Uterus (tissue), 4 donors: Measurements from ENCODE around the gene SLFN13. TPM values are rescaled to one million over a fixed set of nuclear protein-coding genes. Genes with fewer than 3 reads are reported as not detected.

Experiments
- DNase-seq, 2 donors: peaks; one replicate each; pipeline ENCODE4 v3.0.0-alpha.2; 2019 to 2020
- H3K27ac ChIP-seq, 2 donors: fragments of 200-600 bp; sonication (generic); 1 replicate in 1 of 2; 2 replicates in 1 of 2; pipeline ENCODE4 v1.5.1; 2016 to 2018
- H3K27me3 ChIP-seq, 2 donors: fragments of 200-600 bp; sonication (generic); one replicate each; pipeline ENCODE4 v1.5.1; 2018 to 2019; ENCODE audit warnings: control low read depth in 1 of 2
- H3K36me3 ChIP-seq, 2 donors: fragments of 200-600 bp; sonication (generic); one replicate each; pipeline ENCODE4 v1.5.1; 2019; ENCODE audit warnings: control low read depth in 1 of 2
- H3K4me1 ChIP-seq, 2 donors: fragments of 200-600 bp; sonication (generic); one replicate each; pipeline ENCODE4 v1.5.1; 2018 to 2019; ENCODE audit warnings: control low read depth in 1 of 2
- H3K4me3 ChIP-seq, 2 donors: fragments of 200-600 bp; sonication (generic); 1 replicate in 1 of 2; 2 replicates in 1 of 2; pipeline ENCODE4 v1.5.1; 2018 to 2019; ENCODE audit warnings: mild to moderate bottlenecking in 1 of 2
- H3K9me3 ChIP-seq, 2 donors: fragments of 200-600 bp; sonication (generic); one replicate each; pipeline ENCODE4 v1.5.1; 2019; ENCODE audit warnings: control low read depth in 1 of 2
- POLR2A ChIP-seq, 2 donors: fragments of 450-650 bp; IDR thresholded peaks; one replicate each; pipeline ENCODE4 v1.6.1; 2016; ENCODE audit warnings: antibody characterized with exemption in 2 of 2, mild to moderate bottlenecking in 1 of 2, moderate library complexity in 1 of 2
- intact Hi-C: fragments of 100-400 bp; cut with DNase I; formaldehyde crosslinking; loops from one replicate; pipeline ENCODE4 v1.15.1; 2023; ENCODE audit warnings: low total_unique reads
- total RNA-seq, 4 donors: library from RNA; depleted of rRNA in 3 of 4; stranded (reverse); fragments of >200 nt in 3 of 4; gene quantifications; one replicate each; pipeline versions ENCODE4 v1.1.0 to v1.2.4, GENCODE V29; 2014 to 2023
- TF ChIP-seq, protein P1 (sequence below), 4 experiments: fragments of 200-600 bp in 2 of 4; fragments of 450-650 bp in 2 of 4; sonication (generic) in 2 of 4; IDR thresholded peaks; one replicate each; pipeline ENCODE4 v1.5.1; 2016 to 2019; ENCODE audit warnings: antibody characterized with exemption in 4 of 4, mild to moderate bottlenecking in 2 of 4, moderate library complexity in 1 of 4
- donor health status: DM: yes; HTN: yes; CAD: no.

The SLFN13 gene
- total RNA-seq, 4 donors from 2014 or later: 0.51 to 13.7 (median 7.1) TPM

DNA sequence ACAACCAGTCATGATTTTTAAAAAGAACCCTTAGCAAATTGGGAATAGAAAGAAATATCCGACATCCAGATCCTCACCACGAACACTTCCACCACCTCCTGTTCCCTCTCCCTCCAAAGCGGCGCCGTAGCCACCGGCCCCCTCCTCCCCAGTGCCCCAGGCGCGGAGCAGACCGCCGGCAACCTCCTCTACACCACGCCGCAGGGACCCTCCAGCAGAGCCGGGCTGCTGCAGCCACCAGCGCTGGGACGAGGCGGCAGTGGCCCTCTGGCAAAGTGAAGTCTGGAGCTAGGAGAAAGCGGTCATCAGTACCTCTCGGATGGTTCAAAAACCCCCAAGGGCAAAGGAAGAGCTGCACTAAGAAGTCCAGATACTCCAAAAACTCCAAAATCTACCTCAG lies 41.4 kb upstream of the SLFN13 start:
- DNase-seq: no peak
- Histone ChIP-seq H3K36me3 (no peaks in the 10 kb centered on the region), H3K27ac (no peak overlapping the region), H3K27me3 (peaks cover 20 to 56% of the 10 kb centered on the region in 2 donors), H3K9me3 (no peaks in the 10 kb centered on the region), H3K4me1 (no peaks in the 10 kb centered on the region), H3K4me3 (no peak overlapping the region)
- intact Hi-C loops: no loop called here
- TF ChIP-seq, protein P1, sequence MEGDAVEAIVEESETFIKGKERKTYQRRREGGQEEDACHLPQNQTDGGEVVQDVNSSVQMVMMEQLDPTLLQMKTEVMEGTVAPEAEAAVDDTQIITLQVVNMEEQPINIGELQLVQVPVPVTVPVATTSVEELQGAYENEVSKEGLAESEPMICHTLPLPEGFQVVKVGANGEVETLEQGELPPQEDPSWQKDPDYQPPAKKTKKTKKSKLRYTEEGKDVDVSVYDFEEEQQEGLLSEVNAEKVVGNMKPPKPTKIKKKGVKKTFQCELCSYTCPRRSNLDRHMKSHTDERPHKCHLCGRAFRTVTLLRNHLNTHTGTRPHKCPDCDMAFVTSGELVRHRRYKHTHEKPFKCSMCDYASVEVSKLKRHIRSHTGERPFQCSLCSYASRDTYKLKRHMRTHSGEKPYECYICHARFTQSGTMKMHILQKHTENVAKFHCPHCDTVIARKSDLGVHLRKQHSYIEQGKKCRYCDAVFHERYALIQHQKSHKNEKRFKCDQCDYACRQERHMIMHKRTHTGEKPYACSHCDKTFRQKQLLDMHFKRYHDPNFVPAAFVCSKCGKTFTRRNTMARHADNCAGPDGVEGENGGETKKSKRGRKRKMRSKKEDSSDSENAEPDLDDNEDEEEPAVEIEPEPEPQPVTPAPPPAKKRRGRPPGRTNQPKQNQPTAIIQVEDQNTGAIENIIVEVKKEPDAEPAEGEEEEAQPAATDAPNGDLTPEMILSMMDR (IDR thresholded peaks at IDR 0.05): no peak
- TF ChIP-seq POLR2A (IDR thresholded peaks at IDR 0.05): no peak

GRCh38 chr17:35488991-35489390 lies 40.4 kb upstream of the SLFN13 start:
- no peak for TF ChIP-seq POLR2A (IDR thresholded peaks at IDR 0.05)
- TF ChIP-seq, protein P1 (IDR thresholded peaks at IDR 0.05): no peak
- no peak for DNase-seq
- Histone ChIP-seq H3K27me3 (peaks cover 20 to 48% of the 10 kb centered on the region in 2 donors), H3K27ac (no peak overlapping the region), H3K9me3 (no peaks in the 10 kb centered on the region), H3K4me3 (no peak overlapping the region), H3K4me1 (no peaks in the 10 kb centered on the region), H3K36me3 (no peaks in the 10 kb centered on the region)
- intact Hi-C loops: no loop called here

- H3K9me3 ChIP-seq: no peaks in the 10 kb centered on the region
- H3K27ac ChIP-seq: peak overlapping the region in 1 of 2 donors; percentile 5
- no peaks in the 10 kb centered on the region for H3K36me3 ChIP-seq
- TF ChIP-seq, protein P1 (IDR thresholded peaks at IDR 0.05): no peak
- no peak for TF ChIP-seq POLR2A (IDR thresholded peaks at IDR 0.05)
- intact Hi-C loops: no loop called here
- peak overlapping the region; percentile 18 to 52 for H3K4me3 ChIP-seq
- no peaks in the 10 kb centered on the region for H3K4me1 ChIP-seq
- H3K27me3 ChIP-seq: peaks cover 20 to 37% of the 10 kb centered on the region in 2 donors
- DNase-seq: peak; percentile 24 to 52
These were observed 38.6 kb upstream of the SLFN13 start for GRCh38 chr17:35486920-35487732.

- Histone ChIP-seq H3K27ac (no peak overlapping the region), H3K4me1 (no peaks in the 10 kb centered on the region), H3K27me3 (no peaks in the 10 kb centered on the region), H3K9me3 (no peaks in the 10 kb centered on the region), H3K4me3 (no peak overlapping the region), H3K36me3 (no peaks in the 10 kb centered on the region)
- no peak for DNase-seq
- TF ChIP-seq, protein P1 (IDR thresholded peaks at IDR 0.05): no peak
- no peak for TF ChIP-seq POLR2A (IDR thresholded peaks at IDR 0.05)
- intact Hi-C loops: no loop called here
These were observed 30.7 kb upstream of the SLFN13 start for GRCh38 chr17:35479271-35479670.

DNA sequence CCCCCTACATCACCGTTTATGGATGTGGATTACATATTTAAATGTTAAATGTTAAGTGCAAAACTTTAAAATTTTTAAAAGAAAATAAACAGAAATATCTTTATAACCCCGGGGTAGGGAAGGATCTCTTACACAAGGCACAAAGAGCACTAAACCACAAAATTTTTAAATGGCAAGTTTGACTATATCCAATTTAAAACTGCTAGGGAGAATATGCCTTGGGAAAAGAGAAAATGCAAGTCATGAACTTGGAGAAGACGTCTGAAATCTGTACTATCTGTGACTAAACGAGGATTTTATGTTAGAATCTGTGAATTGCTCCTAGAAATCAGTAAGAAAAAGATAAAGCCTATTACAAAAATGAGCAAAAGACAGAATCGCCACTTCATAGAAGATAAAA lies 28.7 kb upstream of the SLFN13 start:
- H3K27ac ChIP-seq: no peak overlapping the region
- TF ChIP-seq, protein P1 (IDR thresholded peaks at IDR 0.05): no peak
- no peak for TF ChIP-seq POLR2A (IDR thresholded peaks at IDR 0.05)
- H3K4me1 ChIP-seq: no peaks in the 10 kb centered on the region
- H3K4me3 ChIP-seq: no peak overlapping the region
- H3K9me3 ChIP-seq: no peaks in the 10 kb centered on the region
- no peak for DNase-seq
- no peaks in the 10 kb centered on the region for H3K27me3 ChIP-seq
- intact Hi-C loops: no loop called here
- no peaks in the 10 kb centered on the region for H3K36me3 ChIP-seq
